Stomach (tissue), 9 donors: Measurements from ENCODE around the gene RHAG. TPM values are rescaled to one million over a fixed set of nuclear protein-coding genes. Genes with fewer than 3 reads are reported as not detected.

Experiments used
- DNase-seq, 2 donors: peaks; one replicate each; pipeline versions ENCODE4 v3.0.0 to v3.0.0-alpha.2; 2013 to 2019
- H3K27ac ChIP-seq, 5 donors: fragments of 200-600 bp in 4 of 5; sonication (generic) in 4 of 5; one replicate each; pipeline ENCODE4 v1.5.1; 2013 to 2019; ENCODE audit warnings: mild to moderate bottlenecking in 1 of 5, moderate library complexity in 1 of 5
- H3K27me3 ChIP-seq, 3 donors: fragments of 200-600 bp; sonication (generic); one replicate each; pipeline ENCODE4 v1.5.1; 2017 to 2019; ENCODE audit warnings: mixed run types in 1 of 3
- H3K36me3 ChIP-seq, 4 donors: fragments of 200-600 bp; sonication (generic); 1 replicate in 3 of 4; 2 replicates in 1 of 4; pipeline ENCODE4 v1.5.1; 2016 to 2019
- H3K4me1 ChIP-seq, 4 donors: fragments of 200-600 bp; sonication (generic); one replicate each; pipeline ENCODE4 v1.5.1; 2016 to 2019
- H3K4me3 ChIP-seq, 4 donors: fragments of 200-600 bp; sonication (generic) in 3 of 4; one replicate each; pipeline ENCODE4 v1.5.1; 2016 to 2019; ENCODE audit warnings: mild to moderate bottlenecking in 1 of 4
- H3K9me3 ChIP-seq, 4 donors: fragments of 200-600 bp; sonication (generic); one replicate each; pipeline ENCODE4 v1.5.1; 2016 to 2019
- CTCF ChIP-seq, 7 experiments: fragments of 450-650 bp in 4 of 7; fragments of 200-600 bp in 3 of 7; sonication (generic) in 3 of 7; IDR thresholded peaks; one replicate each; pipeline ENCODE4 v1.5.1; 2016 to 2019; ENCODE audit warnings: antibody characterized with exemption in 7 of 7, control low read depth in 2 of 7, mild to moderate bottlenecking in 1 of 7
- EP300 ChIP-seq: sonication (generic); formaldehyde crosslinking; IDR thresholded peaks from one replicate; pipeline ENCODE4 v1.6.1; 2017; ENCODE audit warnings: antibody characterized with exemption
- POLR2A ChIP-seq, 4 donors: fragments of 450-650 bp; IDR thresholded peaks; one replicate each; pipeline ENCODE4 v1.6.1; 2016; ENCODE audit warnings: antibody characterized with exemption in 4 of 4, control low read depth in 2 of 4, mild to moderate bottlenecking in 1 of 4, moderate library complexity in 1 of 4
- POLR2AphosphoS5 ChIP-seq, 3 donors: sonication (generic); formaldehyde crosslinking; IDR thresholded peaks; one replicate each; pipeline ENCODE4 v1.6.1; 2016; ENCODE audit warnings: antibody characterized with exemption in 3 of 3
- WGBS, 5 donors: extraction: QIAGEN DNeasy Blood & Tissue Kit in 3 of 5; methylation state at CpG; one replicate each; pipeline versions ENCODE4 v1.1.5 to v1.1.7; 2013 to 2018; 5-methylcytosine and 5-hydroxymethylcytosine counted together
- intact Hi-C: fragments of 100-400 bp; cut with DNase I; formaldehyde crosslinking; loops from one replicate; pipeline ENCODE4 v1.15.1; 2023; ENCODE audit warnings: low total_unique reads
- polyA plus RNA-seq, 3 donors: library from polyadenylated mRNA; stranded (reverse); fragments of 200-250 nt; gene quantifications; one replicate each; pipeline ENCODE4 v1.2.3, GENCODE V29; 2013
- total RNA-seq, 5 donors: library from RNA; depleted of rRNA; stranded (reverse); fragments of >200 nt; gene quantifications; one replicate each; pipeline versions ENCODE4 v1.1.0 to v1.2.3, GENCODE V29; 2014 to 2016
- donor health status: healthy with polysubstance abuse.
- donor health status: Bipolar disorder and iron deficiency.
- donor health status: healthy.

The RHAG gene
- total and polyA plus RNA-seq, 8 donors: 0.08 to 0.92 (median 0.31) TPM; not detected in 4

DNA sequence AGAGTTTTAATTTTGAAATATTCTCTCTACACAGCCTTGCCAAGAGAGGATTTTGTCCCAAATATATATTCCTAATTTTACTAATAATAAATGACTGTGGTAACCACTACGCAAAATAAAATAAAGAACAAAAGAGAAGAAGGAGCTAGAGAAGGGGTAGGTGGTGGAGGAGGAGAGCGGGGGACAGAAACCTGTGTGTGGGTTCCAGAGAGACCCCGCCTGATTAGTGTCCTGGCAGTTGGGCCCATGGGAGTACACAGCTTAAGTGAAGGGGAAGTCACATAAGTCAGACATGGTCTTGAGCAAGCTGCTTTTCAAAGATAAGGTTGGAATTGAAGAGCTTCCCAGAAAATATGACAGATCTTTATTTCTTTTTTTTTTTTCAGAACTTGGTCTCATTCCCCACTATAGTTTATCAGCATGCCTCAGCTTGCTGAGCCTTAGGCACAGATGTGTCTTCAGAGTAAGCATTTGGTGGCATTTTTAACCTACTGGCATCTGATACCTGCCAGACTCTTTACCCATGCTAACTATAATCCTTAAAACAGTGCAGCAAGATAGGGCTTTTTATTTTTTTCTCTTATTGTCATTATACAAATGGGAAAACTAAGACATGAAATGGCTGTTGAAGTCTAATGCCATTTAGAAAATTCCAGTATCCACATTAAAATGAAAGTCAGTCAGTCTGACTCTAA is 9.6 kb upstream of the RHAG start:
- intact Hi-C loops: no loop called here

DNA sequence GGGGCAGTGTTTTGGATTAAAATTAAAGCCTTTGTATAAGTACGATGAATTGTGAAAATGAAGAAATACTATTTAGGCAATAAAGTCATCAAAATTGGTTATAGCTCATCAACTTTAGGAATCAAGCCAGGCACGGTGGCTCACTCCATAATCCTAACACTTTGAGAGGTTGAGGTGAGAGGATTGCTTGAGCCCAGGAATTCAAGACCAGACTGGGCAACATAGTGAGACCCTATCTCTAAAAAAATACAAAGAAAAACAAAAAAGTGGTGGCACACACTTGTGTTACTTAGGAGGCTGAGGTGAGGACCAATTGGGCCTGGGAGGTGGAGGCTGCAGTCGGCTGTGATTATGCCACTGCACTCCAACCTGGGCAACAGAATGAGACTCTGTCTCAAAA is 8.5 kb upstream of the RHAG start:
- H3K27me3 ChIP-seq: no peaks in the 10 kb centered on the region
- intact Hi-C loops: no loop called here

More for the DNA sequence above, 9.6 kb upstream of the RHAG start:
- 85 to 92% (median 87%) methylated on average over 3 of the region's 3 CpGs for WGBS, 5 donors
- H3K27me3 ChIP-seq: no peaks in the 10 kb centered on the region
- no peak overlapping the region for H3K4me3 ChIP-seq
- H3K4me1 ChIP-seq: no peaks in the 10 kb centered on the region
- DNase-seq: peak in 1 of 2 donors; percentile 4
- H3K27ac ChIP-seq: no peak overlapping the region
- H3K36me3 ChIP-seq: no peaks in the 10 kb centered on the region
- H3K9me3 ChIP-seq: no peaks in the 10 kb centered on the region
- TF ChIP-seq POLR2A (IDR thresholded peaks at IDR 0.05) (no peak), POLR2AphosphoS5 (IDR thresholded peaks at IDR 0.05) (no peak), CTCF (IDR thresholded peaks at IDR 0.05) (no peak), EP300 (no peak)

DNA sequence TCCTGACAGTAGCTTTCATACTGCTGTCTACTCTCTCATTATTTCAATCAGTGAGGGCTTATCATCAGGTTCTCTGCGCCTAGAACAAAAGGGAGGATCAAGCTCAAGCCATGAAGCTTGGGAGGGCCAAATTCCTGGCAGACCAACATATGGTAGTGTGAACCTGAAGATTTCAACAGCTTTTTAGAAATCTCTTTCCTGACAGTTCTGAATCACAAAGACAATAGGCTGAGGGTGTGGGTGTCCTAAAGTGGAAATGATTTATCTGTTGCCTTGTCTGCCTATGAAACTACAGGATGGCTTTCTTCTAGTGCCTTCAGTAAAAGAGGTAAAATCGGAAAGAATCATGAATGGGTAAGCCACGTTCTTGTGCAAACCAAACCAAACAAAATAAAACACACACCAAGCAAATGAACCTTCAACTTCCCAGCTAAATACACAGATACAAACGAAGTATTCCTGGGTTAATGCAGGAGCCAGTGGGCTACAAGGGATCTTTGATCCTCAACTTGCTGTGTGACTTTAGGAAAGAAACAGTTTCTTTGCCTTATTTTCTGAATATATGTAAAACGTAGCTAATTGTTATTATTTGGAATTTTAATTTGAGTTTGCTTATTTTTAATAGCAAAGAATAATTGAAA is 2.7 kb upstream of the RHAG start:
- H3K4me1 ChIP-seq: no peaks in the 10 kb centered on the region
- no peak overlapping the region for H3K4me3 ChIP-seq
- intact Hi-C loops: no loop called here
- no peaks in the 10 kb centered on the region for H3K9me3 ChIP-seq
- H3K27me3 ChIP-seq: no peaks in the 10 kb centered on the region
- TF ChIP-seq POLR2A (IDR thresholded peaks at IDR 0.05): no peak
- no peak for TF ChIP-seq CTCF (IDR thresholded peaks at IDR 0.05)
- no peak for TF ChIP-seq POLR2AphosphoS5 (IDR thresholded peaks at IDR 0.05)
- no peak for TF ChIP-seq EP300
- no peak for DNase-seq
- no peak overlapping the region for H3K27ac ChIP-seq
- H3K36me3 ChIP-seq: no peaks in the 10 kb centered on the region
- 48 to 68% (median 54%) methylated on average over 5 of the region's 5 CpGs for WGBS, 5 donors

More for the DNA sequence above, 8.5 kb upstream of the RHAG start:
- no peak overlapping the region for H3K4me3 ChIP-seq
- 72 to 90% (median 74%) methylated on average over 3 of the region's 3 CpGs for WGBS, 5 donors
- no peaks in the 10 kb centered on the region for H3K9me3 ChIP-seq
- no peak overlapping the region for H3K27ac ChIP-seq
- no peak for DNase-seq
- H3K4me1 ChIP-seq: no peaks in the 10 kb centered on the region
- no peak for TF ChIP-seq POLR2AphosphoS5 (IDR thresholded peaks at IDR 0.05)
- TF ChIP-seq EP300: no peak
- no peak for TF ChIP-seq POLR2A (IDR thresholded peaks at IDR 0.05)
- TF ChIP-seq CTCF (IDR thresholded peaks at IDR 0.05): no peak
- no peaks in the 10 kb centered on the region for H3K36me3 ChIP-seq

DNA sequence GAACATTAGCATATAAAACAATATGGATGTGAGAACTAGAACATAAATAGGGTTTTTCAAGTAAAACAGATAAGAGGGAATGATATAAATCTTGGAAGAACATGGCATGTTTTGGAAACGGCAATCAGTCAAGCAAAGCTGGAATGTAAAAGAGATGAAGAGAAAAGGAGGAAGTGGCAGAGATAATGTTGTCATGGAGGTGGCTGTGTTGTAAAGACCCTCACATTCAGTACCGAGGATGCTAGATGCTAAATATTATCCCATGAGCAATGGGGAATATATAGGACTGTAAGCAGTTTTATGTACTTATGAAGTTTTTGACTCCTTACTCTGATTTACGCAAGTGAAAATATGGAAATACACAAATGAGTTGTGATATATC is 702 bp upstream of the RHAG start:
- H3K36me3 ChIP-seq: no peaks in the 10 kb centered on the region
- no peak overlapping the region for H3K4me3 ChIP-seq
- DNase-seq: no peak
- no peaks in the 10 kb centered on the region for H3K27me3 ChIP-seq
- intact Hi-C loops: no loop called here
- H3K9me3 ChIP-seq: no peaks in the 10 kb centered on the region
- H3K27ac ChIP-seq: no peak overlapping the region
- 52 to 74% (median 66%) methylated on average over 3 of the region's 3 CpGs for WGBS, 5 donors
- TF ChIP-seq POLR2AphosphoS5 (IDR thresholded peaks at IDR 0.05): no peak
- TF ChIP-seq EP300: no peak
- TF ChIP-seq POLR2A (IDR thresholded peaks at IDR 0.05): no peak
- TF ChIP-seq CTCF (IDR thresholded peaks at IDR 0.05): no peak
- H3K4me1 ChIP-seq: no peaks in the 10 kb centered on the region
